Kidney (tissue), 14 donors: ENCODE data around the gene SPARC. TPM values are rescaled to one million over a fixed set of nuclear protein-coding genes. Genes with fewer than 3 reads are reported as not detected.

Experiments
- DNase-seq, 5 donors: peaks; one replicate each; pipeline ENCODE4 v3.0.0-alpha.2; 2013 to 2020
- FAIRE-seq: peaks from 2 replicates; lab custom pipeline; 2012; peaks lifted over from hg19 to GRCh38; lab: Jason Lieb, UNC
- H3K27ac ChIP-seq, 2 donors: one replicate each; pipeline ENCODE4 v1.7.0; 2013; ENCODE audit warnings: low read depth in 2 of 2, low read length in 2 of 2, inconsistent platforms in 1 of 2
- H3K27me3 ChIP-seq: one replicate; pipeline ENCODE4 v1.7.1; 2013; ENCODE audit warnings: low read length, inconsistent platforms; ENCODE audit not compliant: control insufficient read depth, insufficient read depth
- H3K36me3 ChIP-seq, 3 donors: one replicate each; pipeline versions ENCODE4 v1.7.0 to v1.7.1; 2013; ENCODE audit warnings: low read length in 3 of 3, control low read depth in 1 of 3, inconsistent platforms in 1 of 3; ENCODE audit not compliant: insufficient read depth in 3 of 3, control insufficient read depth in 2 of 3
- H3K4me1 ChIP-seq, 3 donors: one replicate each; pipeline versions ENCODE4 v1.7.0 to v1.7.1; 2013; ENCODE audit warnings: low read length in 3 of 3, inconsistent platforms in 1 of 3, low read depth in 1 of 3; ENCODE audit not compliant: control insufficient read depth in 2 of 3, insufficient read depth in 2 of 3
- H3K4me3 ChIP-seq, 3 donors: one replicate each; pipeline versions ENCODE4 v1.7.0 to v1.8.1; 2013; ENCODE audit warnings: low read length in 3 of 3, control low read depth in 1 of 3, inconsistent platforms in 1 of 3
- H3K9ac ChIP-seq, 3 donors: one replicate each; pipeline versions ENCODE4 v1.7.0 to v1.7.1; 2013; ENCODE audit warnings: low read length in 3 of 3, control low read depth in 1 of 3, inconsistent platforms in 1 of 3
- H3K9me3 ChIP-seq, 3 donors: one replicate each; pipeline versions ENCODE4 v1.7.0 to v1.7.1; 2013; ENCODE audit warnings: low read length in 3 of 3, control low read depth in 1 of 3, inconsistent platforms in 1 of 3; ENCODE audit not compliant: control insufficient read depth in 2 of 3, insufficient read depth in 1 of 3
- intact Hi-C: fragments of 100-400 bp; cut with DNase I; formaldehyde crosslinking; loops from one replicate; pipeline ENCODE4 v1.11.1; 2022
- polyA plus RNA-seq: library from polyadenylated mRNA; stranded (reverse); fragments of 350-450 nt; fragmentation: Illumina TruSeq; extraction: RNeasy Lipid Tissue Mini Kit (QIAGEN cat#74804); gene quantifications from one replicate; pipeline ENCODE4 v1.2.3, GENCODE V29; 2014; ENCODE audit warnings: low read depth, low replicate concordance; ENCODE audit not compliant: insufficient read depth
- total RNA-seq: library from RNA; stranded (reverse); fragmentation: NEBNext Ultra II Directional; extraction: Animal tissue kit (Norgen Biotek cat#: 25700); gene quantifications from one replicate; pipeline ENCODE4 v1.2.1, GENCODE V29; 2021
- TF ChIP-seq, protein P1 (sequence below): IDR thresholded peaks from 3 replicates; pipeline ENCODE4 v1.5.1; 2012; ENCODE audit warnings: mild to moderate bottlenecking, moderate library complexity, borderline replicate concordance; ENCODE audit not compliant: insufficient read depth; ENCODE audit errors: extremely low read depth
- donor health status: control.
- donor health status: control.
- donor health status: control.
- donor health status: control.
- donor health status: control.
- donor health status: DM: yes; HTN: yes; CAD: no.
- donor health status: Normal renal cell carcinoma (clear cell type).

The SPARC gene
- total and polyA plus RNA-seq, 2 donors from 2014 or later: 581 to 637 TPM

GRCh38 chr5:151724360-151724759 is 37.6 kb upstream of the SPARC start:
- Histone ChIP-seq H3K36me3 (no peaks in the 10 kb centered on the region), H3K4me3 (no peak overlapping the region), H3K9ac (no peak overlapping the region), H3K27ac (no peak overlapping the region), H3K9me3 (no peaks in the 10 kb centered on the region), H3K27me3 (no peaks in the 10 kb centered on the region), H3K4me1 (no peaks in the 10 kb centered on the region)
- DNase-seq (no peak), FAIRE-seq (no peak)
- intact Hi-C loops: loop anchor here (5.0 kb wide), 1 partner anchor 67 kb away; no protein-coding TSS in a partner anchor
- TF ChIP-seq, protein P1, sequence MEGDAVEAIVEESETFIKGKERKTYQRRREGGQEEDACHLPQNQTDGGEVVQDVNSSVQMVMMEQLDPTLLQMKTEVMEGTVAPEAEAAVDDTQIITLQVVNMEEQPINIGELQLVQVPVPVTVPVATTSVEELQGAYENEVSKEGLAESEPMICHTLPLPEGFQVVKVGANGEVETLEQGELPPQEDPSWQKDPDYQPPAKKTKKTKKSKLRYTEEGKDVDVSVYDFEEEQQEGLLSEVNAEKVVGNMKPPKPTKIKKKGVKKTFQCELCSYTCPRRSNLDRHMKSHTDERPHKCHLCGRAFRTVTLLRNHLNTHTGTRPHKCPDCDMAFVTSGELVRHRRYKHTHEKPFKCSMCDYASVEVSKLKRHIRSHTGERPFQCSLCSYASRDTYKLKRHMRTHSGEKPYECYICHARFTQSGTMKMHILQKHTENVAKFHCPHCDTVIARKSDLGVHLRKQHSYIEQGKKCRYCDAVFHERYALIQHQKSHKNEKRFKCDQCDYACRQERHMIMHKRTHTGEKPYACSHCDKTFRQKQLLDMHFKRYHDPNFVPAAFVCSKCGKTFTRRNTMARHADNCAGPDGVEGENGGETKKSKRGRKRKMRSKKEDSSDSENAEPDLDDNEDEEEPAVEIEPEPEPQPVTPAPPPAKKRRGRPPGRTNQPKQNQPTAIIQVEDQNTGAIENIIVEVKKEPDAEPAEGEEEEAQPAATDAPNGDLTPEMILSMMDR: no peak

DNA sequence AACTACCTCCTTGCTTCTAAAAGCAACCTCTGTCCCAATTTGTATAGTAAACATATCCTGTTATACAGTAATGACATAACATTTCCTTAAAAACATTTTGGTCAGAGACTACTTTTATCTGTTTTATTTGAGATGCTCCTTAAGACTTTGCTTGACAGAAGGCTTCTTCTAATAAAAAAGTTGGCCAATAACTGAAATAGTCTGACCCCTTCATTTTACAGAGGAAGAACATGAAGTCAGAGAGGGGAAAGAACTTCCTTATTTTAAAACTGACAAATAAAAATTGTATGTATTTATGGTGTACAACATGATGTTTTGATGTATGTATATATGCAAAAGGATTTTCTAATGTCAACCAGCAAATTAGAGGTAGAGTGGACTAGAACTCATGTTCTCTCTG is 35.8 kb upstream of the SPARC start:
- no peak for FAIRE-seq
- H3K4me3 ChIP-seq: no peak overlapping the region
- TF ChIP-seq, protein P1: no peak

GRCh38 chr5:151721812-151722391 is 35.2 kb upstream of the SPARC start:
- intact Hi-C loops: loop anchor here (5.0 kb wide), 1 partner anchor 65 kb away; no protein-coding TSS in a partner anchor
- FAIRE-seq: no peak

More for the DNA sequence above, 35.8 kb upstream of the SPARC start:
- intact Hi-C loops: loop anchor here (5.0 kb wide), 1 partner anchor 65 kb away; no protein-coding TSS in a partner anchor
- H3K4me1 ChIP-seq: no peaks in the 10 kb centered on the region
- no peaks in the 10 kb centered on the region for H3K36me3 ChIP-seq
- DNase-seq: no peak
- H3K9me3 ChIP-seq: no peaks in the 10 kb centered on the region
- H3K27me3 ChIP-seq: no peaks in the 10 kb centered on the region
- no peak overlapping the region for H3K27ac ChIP-seq
- no peak overlapping the region for H3K9ac ChIP-seq

More at GRCh38 chr5:151721812-151722391, 35.2 kb upstream of the SPARC start:
- no peaks in the 10 kb centered on the region for H3K27me3 ChIP-seq
- H3K36me3 ChIP-seq: no peaks in the 10 kb centered on the region
- H3K27ac ChIP-seq: no peak overlapping the region
- no peaks in the 10 kb centered on the region for H3K4me1 ChIP-seq
- no peaks in the 10 kb centered on the region for H3K9me3 ChIP-seq
- H3K4me3 ChIP-seq: no peak overlapping the region
- no peak overlapping the region for H3K9ac ChIP-seq
- TF ChIP-seq, protein P1: no peak
- no peak for DNase-seq
